ENCODE measurements around the gene FNDC1. TPM values are rescaled to one million over a fixed set of nuclear protein-coding genes. Genes with fewer than 3 reads are reported as not detected.

The FNDC1 gene
- total and polyA plus RNA-seq, 3 experiments from 2014 or later = 0.04 TPM; not detected in 1

- Histone ChIP-seq H3K27me3 (ENCODE audit: insufficient read depth, low read length, poor library complexity, severe bottlenecking) (no peaks in the 10 kb centered on the region), H3K36me3 (ENCODE audit: insufficient read depth, low read length) (no peaks in the 10 kb centered on the region), H3K27ac (ENCODE audit: low read depth, low read length) (no peak overlapping the region), H3K9me3 (ENCODE audit: low read length) (no peaks in the 10 kb centered on the region), H3K4me3 (ENCODE audit: low read length) (no peak overlapping the region), H3K4me1 (ENCODE audit: insufficient read depth, low read length) (no peaks in the 10 kb centered on the region)
- Mint-ChIP-seq H3K4me1 (no peaks in the 10 kb centered on the region), H3K36me3 (no peaks in the 10 kb centered on the region), H3K27ac (no peak overlapping the region), H3K9me3 (no peaks in the 10 kb centered on the region), H3K4me3 (no peak overlapping the region), H3K27me3 (peaks cover 11 to 45% of the 10 kb centered on the region in 2 donors)
- DNase-seq = no peak
- ChIA-PET POLR2A (no interaction called here), CTCF (no interaction called here)
Observed at GRCh38 chr6:159254186-159254585, 85.0 kb downstream of the FNDC1 start.

- POLR2A ChIA-PET = no interaction called here
- H3K36me3 Mint-ChIP-seq = no peaks in the 10 kb centered on the region
Observed at GRCh38 chr6:159255434-159255951, 86.3 kb downstream of the FNDC1 start.

GRCh38 chr6:159256128-159256527, 86.9 kb downstream of the FNDC1 start:
- DNase-seq = no peak
- Histone ChIP-seq H3K9me3 (ENCODE audit: low read length) (no peaks in the 10 kb centered on the region), H3K27ac (ENCODE audit: low read depth, low read length) (no peak overlapping the region), H3K4me1 (ENCODE audit: insufficient read depth, low read length) (no peaks in the 10 kb centered on the region), H3K36me3 (ENCODE audit: insufficient read depth, low read length) (no peaks in the 10 kb centered on the region), H3K27me3 (ENCODE audit: insufficient read depth, low read length, poor library complexity, severe bottlenecking) (no peaks in the 10 kb centered on the region), H3K4me3 (ENCODE audit: low read length) (no peak overlapping the region)
- peaks cover 9 to 39% of the 10 kb centered on the region in 2 donors for H3K27me3 Mint-ChIP-seq
- no peaks in the 10 kb centered on the region for H3K4me1 Mint-ChIP-seq
- H3K9me3 Mint-ChIP-seq = no peaks in the 10 kb centered on the region
- H3K4me3 Mint-ChIP-seq = no peak overlapping the region
- ChIA-PET POLR2A (no interaction called here), CTCF (no interaction called here)
- no peaks in the 10 kb centered on the region for H3K36me3 Mint-ChIP-seq
- peak overlapping the region in 1 of 8 donors; percentile 52 for H3K27ac Mint-ChIP-seq

More at GRCh38 chr6:159255434-159255951, 86.3 kb downstream of the FNDC1 start:
- Histone ChIP-seq H3K9me3 (ENCODE audit: low read length) (no peaks in the 10 kb centered on the region), H3K4me1 (ENCODE audit: insufficient read depth, low read length) (no peaks in the 10 kb centered on the region), H3K27me3 (ENCODE audit: insufficient read depth, low read length, poor library complexity, severe bottlenecking) (no peaks in the 10 kb centered on the region), H3K27ac (ENCODE audit: low read depth, low read length) (no peak overlapping the region), H3K36me3 (ENCODE audit: insufficient read depth, low read length) (no peaks in the 10 kb centered on the region), H3K4me3 (ENCODE audit: low read length) (no peak overlapping the region)
- Mint-ChIP-seq H3K27me3 (peaks cover 9 to 40% of the 10 kb centered on the region in 2 donors), H3K4me1 (no peaks in the 10 kb centered on the region), H3K27ac (no peak overlapping the region), H3K4me3 (no peak overlapping the region), H3K9me3 (no peaks in the 10 kb centered on the region)
- no peak for DNase-seq
- CTCF ChIA-PET = no interaction called here

GRCh38 chr6:159257846-159258245, 88.6 kb downstream of the FNDC1 start:
- H3K27ac ChIP-seq (ENCODE audit: low read depth, low read length) = no peak overlapping the region
- no peak overlapping the region for H3K4me3 ChIP-seq (ENCODE audit: low read length)
- Mint-ChIP-seq H3K27ac (no peak overlapping the region), H3K27me3 (peaks cover 7 to 36% of the 10 kb centered on the region in 2 donors), H3K4me1 (no peaks in the 10 kb centered on the region), H3K9me3 (no peaks in the 10 kb centered on the region), H3K4me3 (no peak overlapping the region), H3K36me3 (no peaks in the 10 kb centered on the region)
- H3K36me3 ChIP-seq (ENCODE audit: insufficient read depth, low read length) = no peaks in the 10 kb centered on the region
- no peaks in the 10 kb centered on the region for H3K27me3 ChIP-seq (ENCODE audit: insufficient read depth, low read length, poor library complexity, severe bottlenecking)
- no peaks in the 10 kb centered on the region for H3K4me1 ChIP-seq (ENCODE audit: insufficient read depth, low read length)
- H3K9me3 ChIP-seq (ENCODE audit: low read length) = no peaks in the 10 kb centered on the region
- DNase-seq = no peak
- POLR2A ChIA-PET = no interaction called here
- CTCF ChIA-PET = no interaction called here

- DNase-seq = no peak
- Mint-ChIP-seq H3K9me3 (no peaks in the 10 kb centered on the region), H3K36me3 (no peaks in the 10 kb centered on the region), H3K27ac (no peak overlapping the region), H3K27me3 (peaks cover 7 to 43% of the 10 kb centered on the region in 2 donors), H3K4me3 (no peak overlapping the region), H3K4me1 (no peaks in the 10 kb centered on the region)
- H3K27ac ChIP-seq (ENCODE audit: low read depth, low read length) = no peak overlapping the region
- no peak overlapping the region for H3K4me3 ChIP-seq (ENCODE audit: low read length)
- H3K4me1 ChIP-seq (ENCODE audit: insufficient read depth, low read length) = no peaks in the 10 kb centered on the region
- ChIA-PET POLR2A (no interaction called here), CTCF (interaction anchor here (0.9 kb wide), 1 partner anchor 8 kb away, joined by 3 read pairs; no protein-coding TSS in a partner anchor)
- H3K9me3 ChIP-seq (ENCODE audit: low read length) = no peaks in the 10 kb centered on the region
- no peaks in the 10 kb centered on the region for H3K27me3 ChIP-seq (ENCODE audit: insufficient read depth, low read length, poor library complexity, severe bottlenecking)
- no peaks in the 10 kb centered on the region for H3K36me3 ChIP-seq (ENCODE audit: insufficient read depth, low read length)
Observed at GRCh38 chr6:159259441-159260125, 90.4 kb downstream of the FNDC1 start.

- Histone ChIP-seq H3K9me3 (ENCODE audit: low read length) (no peaks in the 10 kb centered on the region), H3K27me3 (ENCODE audit: insufficient read depth, low read length, poor library complexity, severe bottlenecking) (no peaks in the 10 kb centered on the region), H3K4me3 (ENCODE audit: low read length) (no peak overlapping the region), H3K4me1 (ENCODE audit: insufficient read depth, low read length) (no peaks in the 10 kb centered on the region), H3K27ac (ENCODE audit: low read depth, low read length) (no peak overlapping the region), H3K36me3 (ENCODE audit: insufficient read depth, low read length) (no peaks in the 10 kb centered on the region)
- ChIA-PET CTCF (interaction anchor here (0.9 kb wide), 1 partner anchor 8 kb away, joined by 3 read pairs; no protein-coding TSS in a partner anchor), POLR2A (no interaction called here)
- no peaks in the 10 kb centered on the region for H3K9me3 Mint-ChIP-seq
- no peak overlapping the region for H3K27ac Mint-ChIP-seq
- peaks cover 7 to 39% of the 10 kb centered on the region in 2 donors for H3K27me3 Mint-ChIP-seq
- no peak overlapping the region for H3K4me3 Mint-ChIP-seq
- DNase-seq = no peak
- no peaks in the 10 kb centered on the region for H3K36me3 Mint-ChIP-seq
- H3K4me1 Mint-ChIP-seq = no peaks in the 10 kb centered on the region
Observed at GRCh38 chr6:159260208-159260607, 91.0 kb downstream of the FNDC1 start.

- ChIA-PET CTCF (interaction anchor here (0.9 kb wide), 1 partner anchor 10 kb away, joined by 3 read pairs; no protein-coding TSS in a partner anchor), POLR2A (no interaction called here)
- H3K4me1 Mint-ChIP-seq = no peaks in the 10 kb centered on the region
- peaks cover 3 to 27% of the 10 kb centered on the region in 2 donors for H3K27me3 Mint-ChIP-seq
- H3K4me1 ChIP-seq (ENCODE audit: insufficient read depth, low read length) = no peaks in the 10 kb centered on the region
- no peaks in the 10 kb centered on the region for H3K36me3 ChIP-seq (ENCODE audit: insufficient read depth, low read length)
- no peak for DNase-seq
- no peaks in the 10 kb centered on the region for H3K36me3 Mint-ChIP-seq
- no peak overlapping the region for H3K4me3 ChIP-seq (ENCODE audit: low read length)
- no peak overlapping the region for H3K4me3 Mint-ChIP-seq
- H3K27me3 ChIP-seq (ENCODE audit: insufficient read depth, low read length, poor library complexity, severe bottlenecking) = no peaks in the 10 kb centered on the region
- no peaks in the 10 kb centered on the region for H3K9me3 ChIP-seq (ENCODE audit: low read length)
- H3K9me3 Mint-ChIP-seq = no peaks in the 10 kb centered on the region
- no peak overlapping the region for H3K27ac Mint-ChIP-seq
- H3K27ac ChIP-seq (ENCODE audit: low read depth, low read length) = no peak overlapping the region
Observed at GRCh38 chr6:159261995-159262394, 92.8 kb downstream of the FNDC1 start.

GRCh38 chr6:159262586-159262985, 93.4 kb downstream of the FNDC1 start:
- Mint-ChIP-seq H3K4me1 (no peaks in the 10 kb centered on the region), H3K4me3 (no peak overlapping the region), H3K27ac (no peak overlapping the region), H3K27me3 (peaks cover 3 to 32% of the 10 kb centered on the region in 2 donors), H3K9me3 (no peaks in the 10 kb centered on the region), H3K36me3 (peaks cover 0 to 2% (median 0%) of the 10 kb centered on the region in 3 donors)
- Histone ChIP-seq H3K9me3 (ENCODE audit: low read length) (no peaks in the 10 kb centered on the region), H3K4me1 (ENCODE audit: insufficient read depth, low read length) (no peaks in the 10 kb centered on the region), H3K27me3 (ENCODE audit: insufficient read depth, low read length, poor library complexity, severe bottlenecking) (no peaks in the 10 kb centered on the region), H3K4me3 (ENCODE audit: low read length) (no peak overlapping the region), H3K27ac (ENCODE audit: low read depth, low read length) (no peak overlapping the region), H3K36me3 (ENCODE audit: insufficient read depth, low read length) (no peaks in the 10 kb centered on the region)
- POLR2A ChIA-PET = no interaction called here
- CTCF ChIA-PET = interaction anchor here (0.9 kb wide), 1 partner anchor 10 kb away, joined by 3 read pairs; no protein-coding TSS in a partner anchor
- DNase-seq = no peak
